Astrocyte (in vitro differentiated cells and primary cell): ENCODE measurements around the gene PIK3R6. TPM values are rescaled to one million over a fixed set of nuclear protein-coding genes. Genes with fewer than 3 reads are reported as not detected.

ENCODE experiments used
- DNase-seq: peaks from one replicate; pipeline ENCODE4 v3.0.0-alpha.2; 2010; ENCODE audit warnings: low read depth
- FAIRE-seq: peaks from 2 replicates; lab custom pipeline; 2011; peaks lifted over from hg19 to GRCh38; lab: Jason Lieb, UNC
- H2AFZ ChIP-seq: 2 replicates; pipeline ENCODE4 v1.6.0; 2012; ENCODE audit warnings: low read depth, low read length, inconsistent platforms
- H3K27ac ChIP-seq: 2 replicates; pipeline ENCODE4 v1.5.1; 2011; ENCODE audit warnings: low read depth, low read length, inconsistent platforms
- H3K27me3 ChIP-seq: 2 replicates; pipeline ENCODE4 v1.6.0; 2011; ENCODE audit warnings: low read length, inconsistent platforms; ENCODE audit not compliant: insufficient read depth
- H3K36me3 ChIP-seq: 2 replicates; pipeline ENCODE4 v1.5.1; 2011; ENCODE audit warnings: low read length, inconsistent platforms; ENCODE audit not compliant: insufficient read depth
- H3K4me1 ChIP-seq: 2 replicates; pipeline ENCODE4 v1.5.1; 2011; ENCODE audit warnings: low read length, inconsistent platforms; ENCODE audit not compliant: insufficient read depth
- H3K4me2 ChIP-seq: 2 replicates; pipeline ENCODE4 v1.6.0; 2012; ENCODE audit warnings: low read length, inconsistent platforms
- H3K4me3 ChIP-seq: 2 replicates; pipeline ENCODE4 v1.5.1; 2011; ENCODE audit warnings: low read depth, mild to moderate bottlenecking, low read length, inconsistent platforms; ENCODE audit not compliant: insufficient read depth
- H3K79me2 ChIP-seq: 2 replicates; pipeline ENCODE4 v1.6.0; 2012; ENCODE audit warnings: mild to moderate bottlenecking, low read length, inconsistent platforms; ENCODE audit not compliant: insufficient read depth
- H3K9ac ChIP-seq: 2 replicates; pipeline ENCODE4 v1.6.0; 2012; ENCODE audit warnings: mild to moderate bottlenecking, low read length, inconsistent platforms
- H3K9me3 ChIP-seq: 2 replicates; pipeline ENCODE4 v1.5.1; 2012; ENCODE audit warnings: low read depth, mild to moderate bottlenecking, low read length, inconsistent platforms; ENCODE audit not compliant: insufficient read depth
- H4K20me1 ChIP-seq: 2 replicates; pipeline ENCODE4 v1.6.0; 2012; ENCODE audit warnings: low read length, inconsistent platforms; ENCODE audit not compliant: insufficient read depth
- H3K27ac Mint-ChIP-seq: one replicate; pipeline ENCODE4 v1.8.0; 2021; ENCODE audit warnings: mild to moderate bottlenecking, mixed read lengths; ENCODE audit not compliant: unreplicated experiment
- H3K27me3 Mint-ChIP-seq: one replicate; pipeline ENCODE4 v1.8.0; 2021; ENCODE audit warnings: low read depth, mixed read lengths; ENCODE audit not compliant: unreplicated experiment
- H3K36me3 Mint-ChIP-seq: one replicate; pipeline ENCODE4 v1.8.0; 2021; ENCODE audit warnings: low read depth, mixed read lengths; ENCODE audit not compliant: unreplicated experiment
- H3K4me1 Mint-ChIP-seq: one replicate; pipeline ENCODE4 v1.8.0; 2021; ENCODE audit warnings: low read depth, mixed read lengths; ENCODE audit not compliant: unreplicated experiment
- H3K4me3 Mint-ChIP-seq: one replicate; pipeline ENCODE4 v1.8.0; 2021; ENCODE audit warnings: mild to moderate bottlenecking, moderate library complexity, mixed read lengths; ENCODE audit not compliant: unreplicated experiment
- H3K9me3 Mint-ChIP-seq: one replicate; pipeline ENCODE4 v1.8.0; 2021; ENCODE audit warnings: mild to moderate bottlenecking, mixed read lengths; ENCODE audit not compliant: unreplicated experiment
- EZH2 ChIP-seq: IDR thresholded peaks from 2 replicates; pipeline ENCODE4 v1.6.1; 2012; ENCODE audit warnings: mild to moderate bottlenecking, low read length, inconsistent platforms; ENCODE audit not compliant: insufficient read depth
- total RNA-seq: library from RNA; stranded (reverse); gene quantifications from 2 replicates; pipeline ENCODE4 v1.2.1, GENCODE V29; 2021
- TF ChIP-seq, protein P1 (sequence below): IDR thresholded peaks from 2 replicates; pipeline ENCODE4 v1.5.1; 2011; ENCODE audit warnings: low read depth, mild to moderate bottlenecking, inconsistent platforms, low read length, moderate library complexity; ENCODE audit not compliant: insufficient read depth

Gene PIK3R6
- total RNA-seq, 1 donor from 2014 or later, result not detected

GRCh38 chr17:8791248-8791909, 76.1 kb downstream of the PIK3R6 start:
- H3K27me3 ChIP-seq, result peaks cover 3% of the 10 kb centered on the region
- FAIRE-seq, result no peak
- no peaks in the 10 kb centered on the region for H3K4me1 Mint-ChIP-seq
- no peak overlapping the region for H3K4me3 ChIP-seq
- H3K36me3 Mint-ChIP-seq, result peaks cover 4% of the 10 kb centered on the region
- H3K79me2 ChIP-seq, result no peaks in the 10 kb centered on the region
- H3K36me3 ChIP-seq, result no peaks in the 10 kb centered on the region
- TF ChIP-seq EZH2, result no peak
- TF ChIP-seq, protein P1, sequence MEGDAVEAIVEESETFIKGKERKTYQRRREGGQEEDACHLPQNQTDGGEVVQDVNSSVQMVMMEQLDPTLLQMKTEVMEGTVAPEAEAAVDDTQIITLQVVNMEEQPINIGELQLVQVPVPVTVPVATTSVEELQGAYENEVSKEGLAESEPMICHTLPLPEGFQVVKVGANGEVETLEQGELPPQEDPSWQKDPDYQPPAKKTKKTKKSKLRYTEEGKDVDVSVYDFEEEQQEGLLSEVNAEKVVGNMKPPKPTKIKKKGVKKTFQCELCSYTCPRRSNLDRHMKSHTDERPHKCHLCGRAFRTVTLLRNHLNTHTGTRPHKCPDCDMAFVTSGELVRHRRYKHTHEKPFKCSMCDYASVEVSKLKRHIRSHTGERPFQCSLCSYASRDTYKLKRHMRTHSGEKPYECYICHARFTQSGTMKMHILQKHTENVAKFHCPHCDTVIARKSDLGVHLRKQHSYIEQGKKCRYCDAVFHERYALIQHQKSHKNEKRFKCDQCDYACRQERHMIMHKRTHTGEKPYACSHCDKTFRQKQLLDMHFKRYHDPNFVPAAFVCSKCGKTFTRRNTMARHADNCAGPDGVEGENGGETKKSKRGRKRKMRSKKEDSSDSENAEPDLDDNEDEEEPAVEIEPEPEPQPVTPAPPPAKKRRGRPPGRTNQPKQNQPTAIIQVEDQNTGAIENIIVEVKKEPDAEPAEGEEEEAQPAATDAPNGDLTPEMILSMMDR, result peak; percentile 9
- no peak overlapping the region for H3K27ac ChIP-seq
- H3K27ac Mint-ChIP-seq, result no peak overlapping the region
- H3K4me3 Mint-ChIP-seq, result no peak overlapping the region
- peaks cover 3% of the 10 kb centered on the region for H3K4me1 ChIP-seq
- H4K20me1 ChIP-seq, result no peaks in the 10 kb centered on the region
- no peak overlapping the region for H3K4me2 ChIP-seq
- H3K9me3 ChIP-seq, result peaks cover 3% of the 10 kb centered on the region
- no peak overlapping the region for H3K9ac ChIP-seq
- no peak for DNase-seq
- H3K9me3 Mint-ChIP-seq, result peaks cover 16% of the 10 kb centered on the region
- peaks cover 10% of the 10 kb centered on the region for H3K27me3 Mint-ChIP-seq
- H2AFZ ChIP-seq, result no peak overlapping the region

DNA sequence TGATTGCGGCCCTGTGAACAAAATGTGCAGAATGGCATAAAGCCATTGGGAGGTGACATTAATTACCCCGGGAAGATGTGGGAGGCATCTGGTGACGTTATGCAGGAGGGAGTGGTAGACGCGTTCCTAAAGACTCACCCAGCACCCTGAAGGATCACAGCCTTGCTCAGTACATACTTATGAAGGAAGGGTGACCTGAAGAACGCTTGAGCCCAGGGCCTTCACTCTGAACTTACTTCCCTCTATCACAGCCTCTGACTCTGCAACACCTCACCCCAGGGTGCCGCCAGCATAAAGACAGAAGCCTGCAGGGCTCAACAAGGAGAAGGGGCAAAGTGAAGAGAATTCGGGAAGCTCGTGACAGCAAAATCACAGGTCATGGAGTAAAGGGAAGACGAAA, 77.7 kb downstream of the PIK3R6 start:
- Histone ChIP-seq H3K79me2 (no peaks in the 10 kb centered on the region), H3K4me2 (no peak overlapping the region), H3K9ac (no peak overlapping the region), H2AFZ (no peak overlapping the region), H4K20me1 (no peaks in the 10 kb centered on the region), H3K4me3 (no peak overlapping the region), H3K27me3 (peaks cover 5% of the 10 kb centered on the region), H3K27ac (no peak overlapping the region), H3K4me1 (peaks cover 3% of the 10 kb centered on the region), H3K36me3 (no peaks in the 10 kb centered on the region), H3K9me3 (peaks cover 3% of the 10 kb centered on the region)
- FAIRE-seq (no peak), DNase-seq (no peak)
- Mint-ChIP-seq H3K4me1 (no peaks in the 10 kb centered on the region), H3K36me3 (peaks cover 4% of the 10 kb centered on the region), H3K27ac (no peak overlapping the region), H3K27me3 (peaks cover 6% of the 10 kb centered on the region), H3K9me3 (peaks cover 16% of the 10 kb centered on the region), H3K4me3 (no peak overlapping the region)
- TF ChIP-seq EZH2, result no peak
- TF ChIP-seq, protein P1, result no peak

- Mint-ChIP-seq H3K27ac (no peak overlapping the region), H3K9me3 (peaks cover 16% of the 10 kb centered on the region), H3K4me1 (no peaks in the 10 kb centered on the region), H3K4me3 (no peak overlapping the region), H3K36me3 (peaks cover 4% of the 10 kb centered on the region), H3K27me3 (peaks cover 6% of the 10 kb centered on the region)
- FAIRE-seq, result no peak
- H3K79me2 ChIP-seq, result no peaks in the 10 kb centered on the region
- H3K9me3 ChIP-seq, result peaks cover 3% of the 10 kb centered on the region
- no peak for TF ChIP-seq EZH2
- TF ChIP-seq, protein P1, result no peak
- H3K4me1 ChIP-seq, result peaks cover 3% of the 10 kb centered on the region
- H3K36me3 ChIP-seq, result no peaks in the 10 kb centered on the region
- no peak overlapping the region for H3K9ac ChIP-seq
- no peak overlapping the region for H3K4me3 ChIP-seq
- H3K27ac ChIP-seq, result no peak overlapping the region
- peaks cover 5% of the 10 kb centered on the region for H3K27me3 ChIP-seq
- H2AFZ ChIP-seq, result no peak overlapping the region
- H4K20me1 ChIP-seq, result no peaks in the 10 kb centered on the region
- no peak for DNase-seq
- no peak overlapping the region for H3K4me2 ChIP-seq
These were observed 78.5 kb downstream of the PIK3R6 start for GRCh38 chr17:8788998-8789397.
